Ecto neural progenitor cell (in vitro differentiated cells): ENCODE measurements around the gene SAMD4B.
"Not testable (repeated sequence)": the region's sequence is repeated elsewhere in the genome, so short reads cannot be mapped to it uniquely, and the experiment has no call there.

Source experiments
- DNase-seq: peaks from one replicate; pipeline ENCODE4 v3.0.0-alpha.2; 2018; ENCODE audit warnings: low spot score

SAMD4B gene

GRCh38 chr19:39334444-39334976 is 7.7 kb upstream of the SAMD4B start:
- DNase-seq = no peak

GRCh38 chr19:39335168-39335548 is 7.1 kb upstream of the SAMD4B start:
- DNase-seq = no peak

DNA sequence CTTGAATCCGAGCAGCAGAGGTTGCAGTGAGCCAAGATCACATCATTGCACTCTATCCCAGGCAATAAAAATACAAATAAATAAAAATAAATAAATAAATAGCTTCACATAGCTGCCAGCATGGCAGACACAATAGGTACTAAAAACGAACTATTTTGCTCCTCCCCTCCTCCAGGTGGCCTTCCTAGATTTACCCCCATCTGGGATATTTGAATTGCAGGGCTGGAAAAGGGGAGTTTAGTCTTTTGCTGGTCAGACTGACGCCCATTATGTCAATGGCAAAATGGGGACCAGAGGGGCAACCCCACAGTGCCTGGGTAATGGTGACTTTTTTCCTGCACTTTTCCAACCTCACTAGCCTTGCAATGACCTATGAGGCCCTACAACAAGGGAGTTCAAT is 5.7 kb upstream of the SAMD4B start:
- no peak for DNase-seq

GRCh38 chr19:39339674-39340073 is 2.5 kb upstream of the SAMD4B start:
- no peak for DNase-seq

- not testable (repeated sequence) for DNase-seq
Measured at GRCh38 chr19:39340156-39340555, 2.1 kb upstream of the SAMD4B start.

GRCh38 chr19:39341129-39341718 is 997 bp upstream of the SAMD4B start:
- DNase-seq = no peak

DNA sequence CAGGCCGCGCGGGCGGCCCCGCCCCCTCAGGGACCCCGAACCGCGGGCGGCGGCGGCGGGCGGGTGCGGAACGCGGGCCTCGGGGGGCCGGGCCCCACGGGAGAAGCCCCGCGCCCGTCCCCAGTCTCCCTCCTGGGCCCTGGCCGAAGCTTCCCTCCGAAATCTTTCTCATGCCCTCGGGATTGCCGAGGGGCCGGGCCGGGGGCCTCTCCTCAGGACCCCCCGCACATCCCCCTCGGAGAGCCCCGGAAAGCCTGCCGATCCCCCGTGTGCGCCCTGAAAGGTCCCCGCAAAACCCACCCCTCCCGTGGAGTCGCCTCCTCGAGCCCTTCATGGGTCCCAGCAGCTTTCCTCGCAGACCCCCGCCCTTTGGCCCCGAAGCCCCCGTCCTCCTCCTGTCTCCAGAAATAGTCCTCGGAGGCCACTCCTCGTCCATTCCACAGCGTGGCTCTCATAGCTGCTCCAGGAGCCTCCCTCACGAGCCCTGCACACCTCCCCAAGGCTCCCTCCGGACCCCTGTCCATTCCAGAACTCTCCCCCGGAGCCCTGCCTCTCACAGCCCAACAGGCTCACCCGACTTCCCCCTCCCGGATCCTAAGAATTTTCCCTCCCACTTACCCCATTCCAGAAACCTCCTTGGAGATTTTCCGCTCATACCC is 555 bp downstream of the SAMD4B start:
- peak; percentile 55 for DNase-seq

GRCh38 chr19:39345956-39346355 is 3.7 kb downstream of the SAMD4B start:
- DNase-seq = no peak

GRCh38 chr19:39347332-39348164 is 5.3 kb downstream of the SAMD4B start:
- no peak for DNase-seq

DNA sequence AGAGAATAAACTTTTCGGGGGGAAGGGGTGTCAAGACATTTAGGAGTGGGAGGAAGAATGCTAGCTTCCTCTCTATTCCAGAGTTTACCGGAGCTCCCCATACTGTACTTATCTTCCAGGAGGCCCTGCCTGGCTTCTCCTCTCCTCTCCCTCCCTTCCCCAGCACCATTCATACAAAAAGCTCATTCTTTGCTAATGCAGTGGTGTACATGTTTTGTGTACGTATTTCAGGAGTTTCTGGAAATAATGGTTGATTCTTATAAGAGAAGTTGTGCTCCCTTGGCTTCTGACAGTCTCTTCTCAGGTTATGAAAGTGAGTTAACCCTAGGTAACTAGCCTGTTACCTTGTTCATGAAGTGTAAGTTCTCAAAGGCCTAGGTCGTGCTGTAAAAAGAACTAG is 7.1 kb downstream of the SAMD4B start:
- no peak for DNase-seq

DNA sequence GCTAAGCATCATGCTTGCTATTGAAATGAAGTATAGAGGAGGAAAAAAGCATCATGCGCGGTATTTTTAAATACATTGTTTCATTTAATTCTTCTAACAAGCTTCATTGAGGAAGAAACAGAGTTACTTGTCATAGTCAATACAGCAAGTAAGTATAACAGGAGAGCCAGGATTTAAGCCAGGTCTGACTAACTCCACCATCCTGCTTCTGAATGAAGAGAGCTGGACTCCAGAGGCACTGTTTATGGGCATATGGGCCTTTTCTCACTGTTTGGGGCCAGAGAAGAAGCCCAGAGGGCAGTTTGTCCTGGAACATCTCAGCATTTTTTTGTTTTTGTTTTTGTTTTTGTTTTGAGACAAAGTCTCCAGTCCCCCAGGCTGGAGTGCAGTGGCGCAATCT is 7.9 kb downstream of the SAMD4B start:
- DNase-seq = no peak

DNA sequence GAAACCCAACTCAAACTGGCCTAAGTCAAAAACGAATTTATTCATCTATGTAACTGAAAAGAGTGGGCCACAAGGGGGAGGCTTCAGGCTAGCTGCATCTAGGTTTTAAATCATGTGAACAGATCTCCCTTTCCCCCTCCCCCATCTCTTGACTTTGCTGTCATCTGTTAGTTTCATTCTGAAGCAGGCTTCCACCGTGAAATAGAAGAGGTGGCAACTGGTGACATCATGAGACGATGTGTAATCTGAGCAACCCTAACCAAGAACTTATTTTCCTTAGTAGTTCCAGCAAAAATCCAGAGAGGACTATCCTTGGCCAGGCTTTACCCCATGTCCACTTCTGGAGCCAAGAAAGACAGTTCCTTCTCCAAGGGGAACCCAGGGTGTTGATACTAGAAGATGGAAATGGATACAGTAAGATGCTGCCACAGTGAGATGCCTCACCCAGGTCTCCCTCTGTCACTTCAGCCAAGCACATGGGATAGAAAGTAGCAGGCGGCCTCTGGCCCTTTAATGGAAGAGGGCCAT is 9.4 kb downstream of the SAMD4B start:
- no peak for DNase-seq

GRCh38 chr19:39352381-39353255 is 10.4 kb downstream of the SAMD4B start:
- no peak for DNase-seq

DNA sequence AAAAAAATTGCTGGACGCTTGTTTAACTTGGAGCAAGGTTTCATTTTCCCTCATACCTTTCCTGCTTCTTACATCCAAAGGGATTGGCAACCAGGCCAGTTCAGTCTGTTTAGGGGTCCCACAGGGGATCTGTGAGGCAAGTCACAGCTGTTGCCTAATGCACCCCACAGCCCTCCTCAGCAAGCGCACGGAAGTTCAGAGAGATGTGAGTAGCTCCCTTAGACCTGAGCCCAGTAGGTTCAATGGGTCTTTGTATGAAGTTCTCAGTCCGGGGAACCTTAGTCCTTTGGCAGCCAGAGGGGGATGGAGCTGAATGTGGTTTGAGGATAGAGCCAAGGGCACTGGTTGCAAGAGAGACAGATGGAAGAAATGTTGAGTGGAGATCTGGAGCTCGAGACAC is 13.0 kb downstream of the SAMD4B start:
- DNase-seq = no peak

GRCh38 chr19:39356073-39356472 is 13.9 kb downstream of the SAMD4B start:
- no peak for DNase-seq

DNA sequence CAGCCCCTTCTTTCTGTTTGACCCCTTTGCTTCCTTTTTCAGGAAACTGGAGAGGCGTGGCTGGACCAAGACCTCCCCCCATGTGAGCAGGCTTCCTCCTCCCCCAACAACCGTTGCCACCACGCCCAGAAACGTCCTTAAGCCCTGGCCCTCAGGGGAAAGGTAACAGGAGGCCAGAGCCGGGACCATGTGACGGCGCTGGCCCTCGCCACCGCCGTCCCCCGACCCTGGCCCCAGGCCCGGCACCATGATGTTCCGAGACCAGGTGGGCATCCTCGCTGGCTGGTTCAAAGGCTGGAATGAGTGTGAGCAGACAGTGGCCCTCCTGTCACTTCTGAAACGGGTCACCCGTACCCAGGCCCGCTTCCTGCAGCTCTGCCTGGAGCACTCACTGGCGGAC is 14.4 kb downstream of the SAMD4B start:
- DNase-seq = no peak

DNA sequence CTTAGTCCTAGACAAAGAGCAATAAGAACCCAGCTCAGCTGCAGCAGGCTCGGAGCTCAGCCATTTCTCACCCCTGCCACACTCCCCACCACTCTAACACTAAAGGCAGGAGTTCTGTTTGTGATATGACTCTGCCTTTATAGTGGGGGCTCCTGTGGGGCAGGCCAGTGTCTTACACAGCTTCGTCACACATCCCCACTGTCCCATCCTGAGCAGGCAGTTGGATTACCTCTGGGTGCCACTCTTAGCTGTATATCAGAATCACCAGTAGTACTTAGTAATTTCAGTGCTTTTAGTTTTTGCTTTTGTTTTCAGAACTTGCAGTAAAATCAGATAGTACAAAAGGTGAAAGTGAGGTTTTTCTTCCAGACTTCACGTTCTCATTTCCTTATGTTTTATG is 16.8 kb downstream of the SAMD4B start:
- DNase-seq = no peak

- no peak for DNase-seq
Measured at GRCh38 chr19:39360599-39360998, 18.4 kb downstream of the SAMD4B start.

GRCh38 chr19:39362682-39363657 is 20.7 kb downstream of the SAMD4B start:
- no peak for DNase-seq

DNA sequence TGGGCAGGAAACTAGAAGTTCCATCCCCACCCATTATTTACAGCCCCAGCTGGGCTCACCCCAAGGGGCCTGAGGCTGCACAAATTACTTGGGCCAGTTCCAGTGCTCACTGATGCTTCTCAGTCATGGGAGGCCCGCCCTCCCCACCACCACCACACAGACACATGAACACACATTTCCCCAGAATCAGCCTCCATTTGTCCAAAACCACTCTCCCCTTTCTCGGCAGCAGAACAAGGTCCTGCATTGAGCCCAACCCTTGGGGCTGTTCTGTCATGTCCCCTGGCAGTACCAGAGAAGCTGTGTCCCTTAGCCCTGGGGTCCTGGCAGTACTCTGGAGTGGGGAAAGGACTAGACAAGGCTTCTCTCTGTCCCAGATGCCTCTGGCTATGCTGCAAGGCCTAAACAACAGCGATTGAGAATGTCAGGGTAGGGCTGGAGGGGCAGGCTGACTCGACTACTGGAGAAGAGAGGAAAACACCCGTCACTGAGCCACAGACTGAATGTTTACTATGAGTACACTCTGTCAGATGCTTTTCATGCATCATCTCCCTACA is 21.8 kb downstream of the SAMD4B start:
- DNase-seq = no peak
